GM18499 (cell line): ENCODE results near the gene TMEM200B.
"Not testable (repeated sequence)": the region's sequence is repeated elsewhere in the genome, so short reads cannot be mapped to it uniquely, and the experiment has no call there.

Experiments
- ATAC-seq: cut with Tn5 transposase; IDR thresholded peaks from one replicate; pipeline ENCODE4 v1.9.1; 2021; ENCODE audit warnings: moderate number of reproducible peaks; ENCODE audit not compliant: insufficient read depth, unreplicated experiment

The TMEM200B gene

GRCh38 chr1:29113413-29114117, 10.1 kb downstream of the TMEM200B start:
- no peak for ATAC-seq

GRCh38 chr1:29112705-29113412, 10.8 kb downstream of the TMEM200B start:
- ATAC-seq, result no peak

GRCh38 chr1:29108041-29108440, 15.7 kb downstream of the TMEM200B start:
- ATAC-seq, result not testable (repeated sequence)

- ATAC-seq, result no peak
Observed at GRCh38 chr1:29105822-29106221, 17.9 kb downstream of the TMEM200B start.

- ATAC-seq, result no peak
Observed at GRCh38 chr1:29100487-29100886, 23.2 kb downstream of the TMEM200B start.

GRCh38 chr1:29099286-29099685, 24.4 kb downstream of the TMEM200B start:
- no peak for ATAC-seq

GRCh38 chr1:29096231-29096886, 27.3 kb downstream of the TMEM200B start:
- no peak for ATAC-seq

- ATAC-seq, result no peak
Observed at GRCh38 chr1:29094954-29095353, 28.7 kb downstream of the TMEM200B start.

GRCh38 chr1:29094433-29094832, 29.3 kb downstream of the TMEM200B start:
- ATAC-seq, result no peak

- ATAC-seq, result not testable (repeated sequence)
Observed at GRCh38 chr1:29092704-29093103, 31.0 kb downstream of the TMEM200B start.

GRCh38 chr1:29090937-29091618, 32.6 kb downstream of the TMEM200B start:
- no peak for ATAC-seq

GRCh38 chr1:29084196-29084521, 39.5 kb downstream of the TMEM200B start:
- ATAC-seq, result no peak

GRCh38 chr1:29083317-29084195, 40.1 kb downstream of the TMEM200B start:
- no peak for ATAC-seq

- no peak for ATAC-seq
Observed at GRCh38 chr1:29082519-29082918, 41.2 kb downstream of the TMEM200B start.

- no peak for ATAC-seq
Observed at GRCh38 chr1:29081201-29081600, 42.5 kb downstream of the TMEM200B start.

GRCh38 chr1:29079916-29080629, 43.6 kb downstream of the TMEM200B start:
- not testable (repeated sequence) for ATAC-seq

- ATAC-seq, result no peak
Observed at GRCh38 chr1:29077155-29077554, 46.5 kb downstream of the TMEM200B start.
